CD4-positive, alpha-beta T cell treated with Interleukin-6 for 4 hours (primary cell): ENCODE results near the gene PSMD8.
"Not testable (repeated sequence)": the region's sequence is repeated elsewhere in the genome, so short reads cannot be mapped to it uniquely, and the experiment has no call there.

ENCODE experiments used
- DNase-seq: peaks from one replicate; pipeline ENCODE4 v3.0.0-alpha.2; 2020; ENCODE audit warnings: mixed read lengths

The PSMD8 gene

GRCh38 chr19:38374332-38375097 is at the start of gene PSMD8:
TSS of gene PSMD8 (plus strand) at chr19:38374571. CDS start at chr19:38374602, 31 bp downstream.
- peak; percentile 99 for DNase-seq

DNA sequence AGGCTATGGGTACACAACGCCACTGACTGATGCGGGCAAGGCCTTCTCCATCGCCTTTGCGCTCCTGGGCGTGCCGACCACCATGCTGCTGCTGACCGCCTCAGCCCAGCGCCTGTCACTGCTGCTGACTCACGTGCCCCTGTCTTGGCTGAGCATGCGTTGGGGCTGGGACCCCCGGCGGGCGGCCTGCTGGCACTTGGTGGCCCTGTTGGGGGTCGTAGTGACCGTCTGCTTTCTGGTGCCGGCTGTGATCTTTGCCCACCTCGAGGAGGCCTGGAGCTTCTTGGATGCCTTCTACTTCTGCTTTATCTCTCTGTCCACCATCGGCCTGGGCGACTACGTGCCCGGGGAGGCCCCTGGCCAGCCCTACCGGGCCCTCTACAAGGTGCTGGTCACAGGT is 47.8 kb upstream of the PSMD8 start:
- DNase-seq: no peak

- no peak for DNase-seq
Observed at GRCh38 chr19:38329651-38330050, 44.7 kb upstream of the PSMD8 start.

DNA sequence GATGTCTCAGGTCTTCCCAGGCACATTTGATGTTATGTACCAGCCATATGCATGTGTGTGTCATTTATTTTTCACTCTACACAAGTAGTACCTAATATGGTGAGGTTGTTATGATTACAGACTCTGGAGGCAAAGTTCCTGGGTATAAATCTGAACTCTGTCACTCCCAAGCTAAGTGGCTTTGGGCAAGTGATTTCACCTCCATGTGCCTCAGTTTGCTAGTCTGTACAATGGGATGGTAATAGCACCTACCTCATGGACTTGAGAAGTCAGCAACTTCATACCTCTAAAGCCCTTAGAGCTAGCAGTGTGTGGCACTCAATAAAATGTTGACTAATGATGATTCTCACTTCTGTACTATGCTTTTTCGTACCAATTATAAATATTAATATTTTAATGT is 42.6 kb upstream of the PSMD8 start:
- no peak for DNase-seq

DNA sequence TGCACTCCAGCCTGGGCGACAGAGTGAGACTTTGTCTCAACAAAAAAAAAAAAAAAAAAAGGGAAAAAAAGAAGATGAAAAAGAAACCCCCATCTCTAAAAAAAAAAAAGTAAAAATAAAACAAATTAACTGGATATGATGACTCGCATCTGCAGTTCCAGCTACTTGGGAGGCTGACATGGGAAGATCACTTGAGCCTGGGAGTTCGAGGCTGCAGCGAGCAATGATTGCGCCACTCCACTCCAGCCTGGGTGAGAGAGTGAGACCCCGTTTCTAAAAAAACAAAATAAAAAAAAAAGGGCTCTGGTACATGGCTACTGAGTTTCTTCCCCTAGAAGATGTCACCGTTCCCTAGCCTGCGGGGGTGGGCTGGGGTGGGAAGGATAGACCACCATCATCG is 41.1 kb upstream of the PSMD8 start:
- DNase-seq: no peak

- DNase-seq: peak; percentile 96
Observed at GRCh38 chr19:38335949-38336637, 38.3 kb upstream of the PSMD8 start.

GRCh38 chr19:38336638-38337359 is 37.6 kb upstream of the PSMD8 start:
- peak; percentile 98 for DNase-seq

DNA sequence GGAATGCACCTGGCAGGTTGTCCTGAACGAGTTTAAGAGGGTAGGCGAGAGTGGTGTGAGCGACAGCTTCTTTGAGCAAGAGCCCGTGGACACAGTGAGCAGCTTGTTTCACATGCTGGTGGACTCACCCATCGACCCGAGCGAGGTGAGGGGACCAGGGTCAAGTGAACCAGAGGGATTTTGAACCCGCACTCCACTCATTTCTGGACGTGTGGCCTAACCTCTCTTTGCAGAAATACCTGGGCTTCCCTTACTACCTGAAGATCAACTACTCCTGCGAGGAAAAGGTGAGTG is 37.1 kb upstream of the PSMD8 start:
- DNase-seq: no peak

DNA sequence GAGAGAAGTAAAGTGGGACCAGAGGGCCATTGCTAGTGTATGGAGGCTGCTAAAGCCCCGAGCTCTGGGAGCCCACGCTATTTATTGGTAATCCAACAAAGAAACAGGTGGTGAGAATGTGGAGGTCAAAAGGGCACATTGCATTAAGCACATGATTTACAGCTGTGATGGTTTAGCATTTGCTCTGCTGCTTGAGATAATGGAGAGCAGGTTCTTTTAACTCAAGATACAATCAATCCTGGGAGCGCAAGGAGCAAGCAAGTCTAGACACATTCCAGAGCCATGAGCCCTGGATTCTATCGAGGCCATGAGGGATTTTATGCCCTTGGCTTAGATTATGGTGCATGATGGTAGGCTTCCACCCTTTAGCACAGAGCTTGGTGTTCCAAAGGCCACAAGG is 35.4 kb upstream of the PSMD8 start:
- not testable (repeated sequence) for DNase-seq

DNA sequence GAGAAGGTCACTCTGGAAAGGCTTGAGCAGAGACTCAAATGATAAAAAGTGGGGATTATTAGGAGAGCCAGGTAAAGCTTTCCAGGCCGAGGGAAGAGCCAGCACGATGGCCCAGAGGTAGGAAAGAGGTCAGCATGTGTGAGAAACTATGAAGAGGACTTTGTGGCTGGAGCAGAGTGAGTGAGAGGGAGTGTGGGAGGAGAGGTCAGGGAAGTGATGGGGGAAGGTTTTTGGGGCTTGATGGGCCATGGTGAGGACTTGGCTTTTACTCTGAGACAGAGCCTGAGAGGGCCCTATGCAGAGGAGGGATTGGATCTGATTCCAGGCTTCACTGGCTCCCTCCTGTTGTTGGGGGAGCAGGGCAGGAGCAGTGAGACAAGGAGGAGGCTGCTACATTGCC is 33.4 kb upstream of the PSMD8 start:
- DNase-seq: no peak

- no peak for DNase-seq
Observed at GRCh38 chr19:38346837-38347236, 27.5 kb upstream of the PSMD8 start.

- DNase-seq: no peak
Observed at GRCh38 chr19:38350883-38351282, 23.5 kb upstream of the PSMD8 start.

DNA sequence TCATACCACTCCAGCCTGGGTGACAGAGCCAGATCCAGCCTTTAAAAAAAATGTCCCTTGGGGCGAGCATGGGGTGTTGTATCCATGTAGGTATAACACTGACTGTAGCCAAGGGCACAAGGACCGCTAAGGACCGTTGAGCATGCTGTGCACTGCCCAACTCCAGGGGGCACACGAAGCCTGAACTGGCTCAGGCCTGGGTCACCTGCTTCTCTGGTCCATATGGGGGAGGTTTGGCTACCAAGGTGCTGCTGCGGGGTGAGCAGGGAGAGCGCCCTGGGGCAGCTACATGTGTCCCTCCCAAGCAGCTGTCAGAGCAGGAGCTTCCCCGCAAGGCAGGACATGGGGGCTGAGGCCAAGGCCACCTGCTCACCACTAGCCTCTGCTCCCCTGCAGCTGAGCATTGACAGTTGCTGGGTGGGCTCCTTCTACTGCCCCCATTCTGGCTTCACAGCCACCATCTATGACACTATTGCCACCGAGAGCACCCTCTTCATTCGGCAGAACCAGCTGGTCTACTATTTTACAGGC is 22.4 kb upstream of the PSMD8 start:
- no peak for DNase-seq

GRCh38 chr19:38352611-38353010 is 21.8 kb upstream of the PSMD8 start:
- no peak for DNase-seq

- no peak for DNase-seq
Observed at GRCh38 chr19:38355728-38356725, 18.3 kb upstream of the PSMD8 start.

DNA sequence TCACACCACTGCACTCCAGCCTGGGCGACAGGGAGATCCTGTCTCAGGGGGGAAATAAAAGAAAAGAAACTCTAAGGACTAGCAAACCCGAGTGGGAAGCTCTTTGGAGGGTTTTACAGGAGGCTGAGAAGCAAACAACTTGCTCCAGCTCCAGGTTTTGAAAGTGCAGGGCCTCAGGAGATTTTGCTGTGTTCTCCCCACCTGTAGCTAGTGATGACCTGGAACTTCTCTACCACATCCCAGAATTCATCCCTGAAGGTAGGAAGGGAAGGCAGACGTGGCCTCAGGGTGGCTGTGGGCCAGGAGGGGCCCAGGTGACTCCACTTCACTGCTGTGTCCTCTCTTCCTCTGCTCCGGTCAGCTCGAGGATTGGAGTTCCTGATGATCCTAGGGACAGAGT is 16.3 kb upstream of the PSMD8 start:
- no peak for DNase-seq

DNA sequence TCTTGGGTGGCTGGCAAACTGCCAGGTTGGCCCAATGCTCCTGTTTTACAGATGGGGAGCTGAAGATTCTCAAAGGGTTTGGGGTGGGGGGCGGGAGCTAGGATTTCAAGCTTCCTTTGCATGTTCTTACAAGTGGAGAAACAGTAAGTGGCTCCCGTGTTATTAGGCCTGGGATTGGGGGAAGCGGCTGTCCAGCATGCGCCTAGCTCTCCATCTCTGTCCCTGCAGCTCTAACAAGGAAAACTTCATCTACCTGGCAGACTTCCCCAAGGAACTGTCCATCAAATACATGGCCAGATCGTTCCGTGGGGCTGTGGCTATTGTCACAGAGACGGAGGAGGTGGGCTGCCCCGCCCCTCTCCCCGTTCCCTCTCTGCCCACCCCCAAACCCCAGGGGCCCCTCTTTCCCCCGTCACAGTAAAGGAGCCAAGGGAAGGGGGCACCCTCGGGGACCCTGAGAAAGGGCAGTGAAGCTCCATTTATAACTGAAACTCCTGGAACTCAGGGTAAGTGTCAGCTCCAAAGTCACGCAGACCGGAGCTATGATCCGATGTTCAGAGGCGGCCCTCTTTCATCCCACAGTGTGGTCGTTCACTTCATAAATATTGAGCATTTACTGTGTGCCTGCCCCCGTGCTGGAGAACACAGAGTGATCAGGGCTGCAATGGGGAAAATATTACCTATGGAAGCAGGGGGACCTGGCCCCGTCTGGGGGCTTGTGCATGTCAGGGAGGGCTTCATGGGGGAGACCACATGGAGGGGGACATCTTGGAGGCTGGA is 14.9 kb upstream of the PSMD8 start:
- DNase-seq: no peak

- DNase-seq: no peak
Observed at GRCh38 chr19:38360351-38360750, 14.0 kb upstream of the PSMD8 start.

GRCh38 chr19:38360839-38361631 is 13.3 kb upstream of the PSMD8 start:
- DNase-seq: no peak

GRCh38 chr19:38361633-38362075 is 12.7 kb upstream of the PSMD8 start:
- DNase-seq: peak; percentile 82
